Neural cell (in vitro differentiated cells): ENCODE measurements around the gene SEPTIN7.

Experiments
- CTCF ChIP-seq: fragments of 450-650 bp; IDR thresholded peaks from 2 replicates; pipeline ENCODE4 v1.5.1; 2014; ENCODE audit warnings: antibody characterized with exemption, mild to moderate bottlenecking, moderate library complexity; ENCODE audit not compliant: poor library complexity, severe bottlenecking
- EZH2 ChIP-seq: fragments of 200-600, 300-800 bp; shearing (Covaris generic), sonication (generic); IDR thresholded peaks from 2 replicates; pipeline ENCODE4 v1.6.1; 2014; ENCODE audit warnings: antibody characterized with exemption, low read length, borderline replicate concordance, mild to moderate bottlenecking; ENCODE audit not compliant: insufficient read depth, poor library complexity, severe bottlenecking

GRCh38 chr7:35823440-35823839 is 22.6 kb downstream of the SEPTIN7 start:
- TF ChIP-seq CTCF (no peak), EZH2 (no peak)
